K562 (cell line): ENCODE measurements around the gene SLC38A2. TPM values are rescaled to one million over a fixed set of nuclear protein-coding genes. Genes with fewer than 3 reads are reported as not detected.

Experiments
- FOXP1 ChIP-seq: sonication (generic); formaldehyde crosslinking; IDR thresholded peaks from 2 replicates; pipeline ENCODE4 v1.8.0; 2022; ENCODE audit warnings: mild to moderate bottlenecking, missing genetic modification reagents
- HDGF ChIP-seq: fragments of 450-650 bp; IDR thresholded peaks from 2 replicates; pipeline ENCODE4 v1.6.1; 2016
- NCOA1 ChIP-seq: fragments of 450-650 bp; IDR thresholded peaks from 2 replicates; pipeline ENCODE4 v1.6.1; 2016; ENCODE audit warnings: low read depth
- NR2C2 ChIP-seq, 2 experiments: fragments of 200-800 bp in 1 of 2; sonication (Bioruptor generic) in 1 of 2; sonication (generic) in 1 of 2; formaldehyde crosslinking in 1 of 2; IDR thresholded peaks; 2 replicates each; pipeline versions ENCODE4 v1.6.1 to v1.8.0; 2016 to 2022; ENCODE audit warnings: mild to moderate bottlenecking in 1 of 2, missing compliant biosample characterization in 1 of 2, missing genetic modification characterization in 1 of 2, missing genetic modification reagents in 1 of 2
- NR3C1 ChIP-seq: sonication (generic); formaldehyde crosslinking; IDR thresholded peaks from 2 replicates; pipeline ENCODE4 v1.8.1; 2022; ENCODE audit warnings: missing genetic modification reagents
- PHF21A ChIP-seq: fragments of 450-650 bp; IDR thresholded peaks from 2 replicates; pipeline ENCODE4 v1.6.1; 2017; ENCODE audit warnings: low read depth, borderline replicate concordance
- SMC3 ChIP-seq: conservative IDR thresholded peaks from 2 replicates; pipeline ENCODE4 v1.6.1; 2011; ENCODE audit warnings: low read depth, low read length, improper control_type of control experiment; ENCODE audit not compliant: insufficient read depth
- SRF ChIP-seq, 2 experiments: fragments of 250-450, 450-650 bp in 1 of 2; sonication (Bioruptor Pico) in 1 of 2; sonication (generic) in 1 of 2; formaldehyde crosslinking; IDR thresholded peaks; 2 replicates each; pipeline versions ENCODE4 v1.5.0 to v1.5.1; 2020 to 2022; ENCODE audit warnings: mild to moderate bottlenecking in 1 of 2, missing genetic modification reagents in 1 of 2
- XRCC3 ChIP-seq: fragments of 450-650 bp; IDR thresholded peaks from 2 replicates; pipeline ENCODE4 v1.6.1; 2017; ENCODE audit warnings: mild to moderate bottlenecking, moderate library complexity
- ZKSCAN8 ChIP-seq: fragments of 200-800 bp; sonication (Bioruptor generic); IDR thresholded peaks from 2 replicates; pipeline ENCODE4 v1.6.1; 2016; ENCODE audit warnings: missing genetic modification characterization, missing compliant biosample characterization
- polyA plus RNA-seq, 8 experiments: library from polyadenylated mRNA; depleted of rRNA in 4 of 8; stranded (reverse) in 5 of 8; unstranded in 3 of 8; fragments of >200 nt; fragmentation: Nextera tagmentation in 2 of 8; fragmentation: Illumina TruSeq in 1 of 8; extraction: Ambion mirVana in 2 of 8; extraction: Trizol in 1 of 8; gene quantifications; 2 replicates each; pipeline versions ENCODE4 v1.2.1 to v1.2.3, GENCODE V29; 2011 to 2014; ENCODE audit warnings: inconsistent platforms in 1 of 8, missing spikeins in 1 of 8
- total RNA-seq, 7 experiments: library from RNA; depleted of rRNA in 6 of 7; stranded (reverse); fragments of >200 nt in 6 of 7; fragmentation: Illumina TruSeq in 2 of 7; extraction: Trizol in 2 of 7; gene quantifications; 2 replicates each; pipeline versions ENCODE4 v1.2.1 to v1.2.3, GENCODE V29; 2011 to 2021; ENCODE audit warnings: low replicate concordance in 1 of 7
- TF ChIP-seq, protein P1 (sequence below): fragments of 450-650 bp; formaldehyde crosslinking; IDR thresholded peaks from 2 replicates; pipeline ENCODE4 v1.4.0; 2020; ENCODE audit warnings: mild to moderate bottlenecking, mixed read lengths
- TF ChIP-seq, protein P2 (sequence below): sonication (generic); formaldehyde crosslinking; IDR thresholded peaks from 2 replicates; pipeline ENCODE4 v1.9.0; 2022; ENCODE audit warnings: mild to moderate bottlenecking, missing genetic modification reagents
- TF ChIP-seq, protein P3 (sequence below): sonication (generic); formaldehyde crosslinking; IDR thresholded peaks from 2 replicates; pipeline ENCODE4 v1.8.0; 2022; ENCODE audit warnings: missing genetic modification reagents, mild to moderate bottlenecking, moderate library complexity, borderline replicate concordance
- TF ChIP-seq, protein P4 (sequence below): fragments of 450-650 bp; formaldehyde crosslinking; IDR thresholded peaks from 2 replicates; pipeline ENCODE4 v1.4.0; 2020; ENCODE audit warnings: mild to moderate bottlenecking, moderate library complexity
- TF ChIP-seq, protein P5 (sequence below): fragments of 200-800 bp; sonication (Bioruptor generic); IDR thresholded peaks from 2 replicates; pipeline ENCODE4 v1.6.1; 2017; ENCODE audit warnings: missing genetic modification characterization, missing compliant biosample characterization
- TF ChIP-seq, protein P6 (sequence below): fragments of 250-450 bp; sonication (Bioruptor Pico); IDR thresholded peaks from 2 replicates; pipeline ENCODE4 v1.4.0; 2020; ENCODE audit warnings: mild to moderate bottlenecking, moderate library complexity
- TF ChIP-seq, protein P7 (sequence below): sonication (generic); formaldehyde crosslinking; IDR thresholded peaks from 2 replicates; pipeline ENCODE4 v1.8.0; 2023; ENCODE audit warnings: mild to moderate bottlenecking, missing genetic modification reagents

SLC38A2 gene
- total and polyA plus RNA-seq, 9 of the 15 experiments (the other 6 are each of a cell fraction or from before 2014, with no cell fraction given): 98.7 to 292 (median 143) TPM

DNA sequence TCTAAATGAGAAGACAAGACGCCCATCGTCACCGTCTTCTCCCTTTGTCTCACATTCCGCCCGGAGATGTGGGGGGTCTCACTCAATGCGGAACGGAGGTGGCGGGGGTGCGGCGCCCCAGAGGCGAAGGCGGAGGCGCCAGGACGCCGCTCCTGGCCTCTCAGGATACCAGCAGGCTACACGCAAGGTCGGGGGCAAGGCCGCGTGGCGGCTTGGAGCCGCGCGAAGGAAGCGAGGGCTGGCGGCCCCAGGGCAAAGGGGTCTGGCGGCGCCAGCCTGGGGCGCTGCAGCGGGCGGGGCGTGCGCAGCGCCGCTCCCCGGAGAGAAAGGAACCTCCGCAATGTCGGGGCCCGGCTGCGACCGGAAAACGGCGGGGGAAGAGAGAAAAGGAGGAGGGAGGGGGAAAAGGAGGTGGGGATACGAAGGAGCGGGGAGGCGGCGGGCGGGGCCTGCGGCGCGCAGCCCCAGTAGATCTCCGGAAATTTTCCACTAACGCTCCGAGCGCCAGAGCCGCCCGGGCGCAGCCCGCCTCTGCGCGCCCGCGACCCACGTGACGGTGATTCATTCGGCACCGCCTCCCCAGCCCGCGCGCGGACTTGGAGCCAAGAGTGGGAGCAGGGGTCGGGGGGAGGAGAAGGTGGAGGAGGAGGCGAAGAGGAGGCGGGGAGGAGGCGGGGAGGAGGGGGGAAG, 10.5 kb upstream of the SLC38A2 start (continued):
- TF ChIP-seq, protein P1, sequence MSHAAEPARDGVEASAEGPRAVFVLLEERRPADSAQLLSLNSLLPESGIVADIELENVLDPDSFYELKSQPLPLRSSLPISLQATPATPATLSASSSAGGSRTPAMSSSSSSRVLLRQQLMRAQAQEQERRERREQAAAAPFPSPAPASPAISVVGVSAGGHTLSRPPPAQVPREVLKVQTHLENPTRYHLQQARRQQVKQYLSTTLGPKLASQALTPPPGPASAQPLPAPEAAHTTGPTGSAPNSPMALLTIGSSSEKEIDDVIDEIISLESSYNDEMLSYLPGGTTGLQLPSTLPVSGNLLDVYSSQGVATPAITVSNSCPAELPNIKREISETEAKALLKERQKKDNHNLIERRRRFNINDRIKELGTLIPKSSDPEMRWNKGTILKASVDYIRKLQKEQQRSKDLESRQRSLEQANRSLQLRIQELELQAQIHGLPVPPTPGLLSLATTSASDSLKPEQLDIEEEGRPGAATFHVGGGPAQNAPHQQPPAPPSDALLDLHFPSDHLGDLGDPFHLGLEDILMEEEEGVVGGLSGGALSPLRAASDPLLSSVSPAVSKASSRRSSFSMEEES (CRISPR knock-in tag): peak; percentile 77
- no peak for TF ChIP-seq NR2C2 (CRISPR knock-in tag; IDR thresholded peaks at IDR 0.05)
- peak; percentile 72 for TF ChIP-seq NR2C2 (tag; IDR thresholded peaks at IDR 0.05)
- no peak for TF ChIP-seq XRCC3
- TF ChIP-seq FOXP1: peak; percentile 85
- TF ChIP-seq, protein P2, sequence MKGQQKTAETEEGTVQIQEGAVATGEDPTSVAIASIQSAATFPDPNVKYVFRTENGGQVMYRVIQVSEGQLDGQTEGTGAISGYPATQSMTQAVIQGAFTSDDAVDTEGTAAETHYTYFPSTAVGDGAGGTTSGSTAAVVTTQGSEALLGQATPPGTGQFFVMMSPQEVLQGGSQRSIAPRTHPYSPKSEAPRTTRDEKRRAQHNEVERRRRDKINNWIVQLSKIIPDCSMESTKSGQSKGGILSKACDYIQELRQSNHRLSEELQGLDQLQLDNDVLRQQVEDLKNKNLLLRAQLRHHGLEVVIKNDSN: peak; percentile 93
- TF ChIP-seq, protein P3, sequence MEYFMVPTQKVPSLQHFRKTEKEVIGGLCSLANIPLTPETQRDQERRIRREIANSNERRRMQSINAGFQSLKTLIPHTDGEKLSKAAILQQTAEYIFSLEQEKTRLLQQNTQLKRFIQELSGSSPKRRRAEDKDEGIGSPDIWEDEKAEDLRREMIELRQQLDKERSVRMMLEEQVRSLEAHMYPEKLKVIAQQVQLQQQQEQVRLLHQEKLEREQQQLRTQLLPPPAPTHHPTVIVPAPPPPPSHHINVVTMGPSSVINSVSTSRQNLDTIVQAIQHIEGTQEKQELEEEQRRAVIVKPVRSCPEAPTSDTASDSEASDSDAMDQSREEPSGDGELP (CRISPR knock-in tag): peak; percentile 70; the same call in 1 of the 2 replicates
- TF ChIP-seq ZKSCAN8: no peak
- TF ChIP-seq, protein P4, sequence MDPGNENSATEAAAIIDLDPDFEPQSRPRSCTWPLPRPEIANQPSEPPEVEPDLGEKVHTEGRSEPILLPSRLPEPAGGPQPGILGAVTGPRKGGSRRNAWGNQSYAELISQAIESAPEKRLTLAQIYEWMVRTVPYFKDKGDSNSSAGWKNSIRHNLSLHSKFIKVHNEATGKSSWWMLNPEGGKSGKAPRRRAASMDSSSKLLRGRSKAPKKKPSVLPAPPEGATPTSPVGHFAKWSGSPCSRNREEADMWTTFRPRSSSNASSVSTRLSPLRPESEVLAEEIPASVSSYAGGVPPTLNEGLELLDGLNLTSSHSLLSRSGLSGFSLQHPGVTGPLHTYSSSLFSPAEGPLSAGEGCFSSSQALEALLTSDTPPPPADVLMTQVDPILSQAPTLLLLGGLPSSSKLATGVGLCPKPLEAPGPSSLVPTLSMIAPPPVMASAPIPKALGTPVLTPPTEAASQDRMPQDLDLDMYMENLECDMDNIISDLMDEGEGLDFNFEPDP: peak; percentile 64; the same call in 1 of the 2 replicates
- TF ChIP-seq, protein P5, sequence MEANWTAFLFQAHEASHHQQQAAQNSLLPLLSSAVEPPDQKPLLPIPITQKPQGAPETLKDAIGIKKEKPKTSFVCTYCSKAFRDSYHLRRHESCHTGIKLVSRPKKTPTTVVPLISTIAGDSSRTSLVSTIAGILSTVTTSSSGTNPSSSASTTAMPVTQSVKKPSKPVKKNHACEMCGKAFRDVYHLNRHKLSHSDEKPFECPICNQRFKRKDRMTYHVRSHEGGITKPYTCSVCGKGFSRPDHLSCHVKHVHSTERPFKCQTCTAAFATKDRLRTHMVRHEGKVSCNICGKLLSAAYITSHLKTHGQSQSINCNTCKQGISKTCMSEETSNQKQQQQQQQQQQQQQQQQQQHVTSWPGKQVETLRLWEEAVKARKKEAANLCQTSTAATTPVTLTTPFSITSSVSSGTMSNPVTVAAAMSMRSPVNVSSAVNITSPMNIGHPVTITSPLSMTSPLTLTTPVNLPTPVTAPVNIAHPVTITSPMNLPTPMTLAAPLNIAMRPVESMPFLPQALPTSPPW (CRISPR knock-in tag): peak; percentile 99
- TF ChIP-seq PHF21A: no peak
- no peak for TF ChIP-seq NCOA1
- TF ChIP-seq, protein P6, sequence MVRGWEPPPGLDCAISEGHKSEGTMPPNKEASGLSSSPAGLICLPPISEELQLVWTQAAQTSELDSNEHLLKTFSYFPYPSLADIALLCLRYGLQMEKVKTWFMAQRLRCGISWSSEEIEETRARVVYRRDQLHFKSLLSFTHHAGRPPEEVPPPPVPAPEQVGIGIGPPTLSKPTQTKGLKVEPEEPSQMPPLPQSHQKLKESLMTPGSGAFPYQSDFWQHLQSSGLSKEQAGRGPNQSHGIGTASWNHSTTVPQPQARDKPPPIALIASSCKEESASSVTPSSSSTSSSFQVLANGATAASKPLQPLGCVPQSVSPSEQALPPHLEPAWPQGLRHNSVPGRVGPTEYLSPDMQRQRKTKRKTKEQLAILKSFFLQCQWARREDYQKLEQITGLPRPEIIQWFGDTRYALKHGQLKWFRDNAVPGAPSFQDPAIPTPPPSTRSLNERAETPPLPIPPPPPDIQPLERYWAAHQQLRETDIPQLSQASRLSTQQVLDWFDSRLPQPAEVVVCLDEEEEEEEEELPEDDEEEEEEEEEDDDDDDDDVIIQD (CRISPR knock-in tag): no peak; the same call in 1 of the 2 replicates
- TF ChIP-seq NR3C1: no peak
- no peak for TF ChIP-seq HDGF
- TF ChIP-seq SMC3: no peak; the same call in 1 of the 2 replicates
- TF ChIP-seq, protein P7, sequence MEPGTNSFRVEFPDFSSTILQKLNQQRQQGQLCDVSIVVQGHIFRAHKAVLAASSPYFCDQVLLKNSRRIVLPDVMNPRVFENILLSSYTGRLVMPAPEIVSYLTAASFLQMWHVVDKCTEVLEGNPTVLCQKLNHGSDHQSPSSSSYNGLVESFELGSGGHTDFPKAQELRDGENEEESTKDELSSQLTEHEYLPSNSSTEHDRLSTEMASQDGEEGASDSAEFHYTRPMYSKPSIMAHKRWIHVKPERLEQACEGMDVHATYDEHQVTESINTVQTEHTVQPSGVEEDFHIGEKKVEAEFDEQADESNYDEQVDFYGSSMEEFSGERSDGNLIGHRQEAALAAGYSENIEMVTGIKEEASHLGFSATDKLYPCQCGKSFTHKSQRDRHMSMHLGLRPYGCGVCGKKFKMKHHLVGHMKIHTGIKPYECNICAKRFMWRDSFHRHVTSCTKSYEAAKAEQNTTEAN (CRISPR knock-in tag): peak; percentile 39; the same call in 1 of the 2 replicates
- TF ChIP-seq SRF (CRISPR knock-in tag; IDR thresholded peaks at IDR 0.05): 0 out of 4 replicates have a peak, but pooled peaks have one; percentile 16 to 39
